Activated CD4-positive, alpha-beta T cell treated with anti-CD3 and anti-CD28 coated beads, Interleukin-2, Interleukin-6, amounts not matched to agents 100 ng/mL and 50 ng/mL, durations not matched to agents 16 hours and 8 hours (primary cell): Measurements from ENCODE around the gene SNRNP27.
"Not testable (repeated sequence)": the region's sequence is repeated elsewhere in the genome, so short reads cannot be mapped to it uniquely, and the experiment has no call there.

ENCODE experiments used
- DNase-seq: peaks from one replicate; pipeline ENCODE4 v3.0.0-alpha.2; 2020

SNRNP27 gene

DNA sequence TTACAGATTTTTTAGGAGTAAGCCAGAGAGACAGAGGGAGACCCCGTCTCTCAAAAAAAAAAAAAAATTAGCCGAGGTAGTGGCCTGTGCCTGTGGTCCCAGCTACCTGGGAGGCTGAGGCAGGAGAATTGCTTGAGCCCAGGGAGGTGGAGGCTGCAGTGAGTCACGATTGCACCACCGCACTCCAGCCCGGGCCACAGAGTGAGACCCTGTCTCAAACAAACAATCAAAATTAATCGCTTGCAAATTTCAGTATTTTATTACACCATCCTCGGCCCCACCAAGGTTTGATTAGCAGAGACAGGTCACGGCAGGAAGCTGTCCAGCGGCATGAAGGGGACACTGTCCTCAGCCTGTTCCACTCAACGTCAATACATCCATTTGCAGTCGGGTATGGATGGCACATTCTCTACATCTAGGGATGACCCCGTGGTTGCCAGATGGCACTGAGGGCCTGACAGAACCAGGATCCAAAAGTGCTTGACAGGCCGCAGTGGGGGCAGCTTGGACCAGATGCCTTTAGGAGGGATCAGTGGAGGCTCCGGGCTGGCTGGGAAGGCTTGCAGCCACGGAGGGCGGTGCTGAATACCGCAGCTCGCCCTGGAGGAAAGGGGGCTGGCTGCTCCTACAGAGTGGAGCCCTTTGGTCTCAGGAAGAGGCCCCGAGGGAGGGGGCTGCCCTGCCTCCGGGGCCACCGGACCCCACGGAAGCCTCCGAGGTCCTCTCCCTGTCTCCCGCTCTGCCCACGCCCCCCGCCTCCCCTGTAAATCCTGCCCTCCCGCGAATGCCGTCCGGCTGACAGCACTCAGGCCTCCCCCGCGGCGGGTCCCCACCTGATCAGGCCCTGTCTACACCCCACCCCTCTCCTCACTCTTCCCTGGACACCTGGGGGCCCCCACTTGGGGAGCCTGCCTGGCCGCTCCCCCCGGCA is 54.5 kb downstream of the SNRNP27 start:
- DNase-seq: no peak

DNA sequence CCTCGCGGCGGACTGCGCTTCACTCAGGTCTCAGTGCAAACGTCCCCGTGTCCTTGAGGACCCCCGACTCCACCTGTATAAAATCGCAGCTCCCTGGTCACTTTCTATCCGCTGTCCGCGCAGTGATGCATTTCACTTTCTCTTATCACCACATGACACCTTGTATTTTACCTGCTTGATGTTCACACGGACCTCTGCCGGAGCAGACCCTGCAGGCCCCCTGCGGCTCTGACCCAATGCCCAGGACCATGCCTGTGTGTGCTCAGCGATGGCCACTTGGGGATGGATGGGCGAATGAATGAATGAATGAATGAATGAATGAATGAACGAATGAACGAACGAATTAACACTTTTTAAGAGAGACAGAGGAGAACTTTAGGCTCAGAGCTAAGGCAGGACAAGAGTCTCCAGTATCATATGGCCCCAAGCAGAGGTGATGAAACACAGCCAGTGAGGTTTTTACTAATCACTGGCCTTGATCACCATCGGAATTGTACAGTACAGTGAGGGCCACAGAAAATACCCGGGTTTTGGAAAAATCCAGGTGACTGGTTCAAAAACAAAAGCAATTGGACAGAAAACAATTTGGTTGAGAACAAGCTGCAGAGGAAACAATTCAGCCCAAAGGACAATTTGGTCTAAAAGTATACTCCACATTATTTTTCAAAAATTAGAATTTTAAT is 55.3 kb downstream of the SNRNP27 start:
- no peak for DNase-seq

DNA sequence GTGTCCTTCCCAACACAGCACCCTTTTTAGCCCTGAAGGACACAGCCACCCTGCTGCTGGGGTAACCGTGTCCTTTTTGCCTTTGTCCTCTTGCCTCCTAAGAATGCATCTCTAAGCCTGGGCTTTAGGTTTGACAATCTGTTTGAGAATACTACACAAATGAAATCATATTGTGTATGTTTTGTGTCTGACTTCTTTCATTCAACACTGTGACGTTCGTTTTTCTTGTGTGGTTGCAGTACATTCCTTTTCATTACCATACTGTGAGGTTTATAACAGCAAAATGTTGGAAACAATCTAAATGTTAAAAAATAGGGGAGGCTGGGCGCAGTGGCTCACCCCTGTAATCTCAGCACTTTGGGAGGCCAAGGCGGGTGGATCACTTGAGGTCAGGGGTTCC is 56.5 kb downstream of the SNRNP27 start:
- DNase-seq: no peak

DNA sequence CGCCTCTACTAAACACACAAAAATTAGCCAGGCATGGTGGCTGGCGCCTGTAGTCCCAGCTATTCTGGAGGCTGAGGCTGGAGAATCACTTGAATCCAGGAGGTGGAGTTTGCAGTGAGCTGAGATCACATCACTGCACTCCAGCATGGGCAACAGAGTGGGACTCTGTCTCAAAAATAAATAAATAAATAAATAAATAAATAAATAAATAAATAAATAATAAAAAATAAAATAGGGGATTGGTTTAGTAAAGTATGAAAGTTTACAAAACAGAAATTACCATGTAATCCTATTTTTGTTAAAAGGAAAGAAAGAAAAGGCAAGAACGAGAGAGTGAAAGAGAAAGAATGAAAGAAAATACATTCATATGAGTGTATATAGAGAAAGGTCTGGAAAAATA is 56.9 kb downstream of the SNRNP27 start:
- DNase-seq: not testable (repeated sequence)

DNA sequence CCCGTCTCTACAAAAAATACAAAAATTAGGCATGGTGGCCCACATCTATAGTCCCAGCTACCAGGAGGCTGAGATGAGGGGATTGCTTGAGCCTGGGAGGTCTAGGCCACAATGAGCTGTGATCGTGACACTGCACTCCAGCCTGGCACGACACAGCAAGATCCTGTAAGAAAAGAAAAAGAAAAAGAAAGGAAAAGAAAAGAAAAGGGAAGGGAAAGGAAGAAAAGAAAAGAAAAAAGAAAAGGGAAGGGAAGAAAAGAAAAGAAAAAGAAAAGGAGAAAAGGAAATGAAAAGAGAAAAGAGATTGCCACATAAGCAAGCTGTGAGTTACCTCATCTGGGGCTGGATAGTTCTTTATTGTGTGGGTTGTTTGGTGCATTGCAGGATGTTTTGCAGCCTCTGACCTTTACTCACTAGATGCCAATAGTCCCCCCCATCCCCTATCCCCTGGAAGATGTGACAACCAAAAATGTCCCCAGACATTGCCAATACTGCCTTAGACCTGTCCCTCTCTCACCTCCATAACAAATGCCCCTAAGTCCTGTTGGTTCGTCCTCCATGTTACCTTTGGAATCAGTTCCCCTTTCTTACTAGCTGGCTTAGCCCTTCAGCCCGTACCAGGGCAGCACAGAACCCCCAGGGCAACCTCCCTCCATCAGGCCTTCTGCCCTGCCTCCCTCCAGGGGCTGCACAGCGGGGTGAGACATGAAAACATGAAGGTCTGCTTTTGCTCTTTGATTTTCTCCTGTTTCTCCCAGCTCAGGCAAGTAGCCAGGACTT is 58.8 kb downstream of the SNRNP27 start:
- DNase-seq: no peak

DNA sequence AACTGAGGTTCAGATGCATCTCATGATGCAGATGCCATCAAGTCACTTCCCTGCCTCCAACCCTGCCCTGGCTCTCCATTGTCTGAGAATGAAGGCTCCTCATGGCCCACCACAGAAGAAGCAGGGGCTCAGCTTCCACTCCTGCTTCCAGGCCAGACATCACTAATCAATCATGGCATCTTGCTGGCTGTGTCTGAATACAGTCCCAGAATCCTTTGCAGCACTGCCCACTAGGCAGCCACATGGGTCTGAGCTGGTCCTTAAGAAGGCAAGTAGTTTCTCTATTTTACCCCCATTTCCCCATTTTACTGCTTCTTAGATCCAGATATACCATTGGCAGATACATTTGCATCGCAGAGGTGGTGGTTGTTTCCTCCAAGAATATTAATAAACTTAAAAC is 60.3 kb downstream of the SNRNP27 start:
- no peak for DNase-seq
